Peyer's patch (tissue), 4 donors: ENCODE results near the gene ZNF408.
"Not testable (repeated sequence)": the region's sequence is repeated elsewhere in the genome, so short reads cannot be mapped to it uniquely, and the experiment has no call there.

ENCODE experiments used
- POLR2A ChIP-seq, 2 donors: fragments of 450-650 bp; IDR thresholded peaks; one replicate each; pipeline ENCODE4 v1.5.1; 2017; ENCODE audit warnings: antibody characterized with exemption in 2 of 2, mild to moderate bottlenecking in 2 of 2, moderate library complexity in 2 of 2
- TF ChIP-seq, protein P1 (sequence below), 6 experiments: fragments of 450-650 bp in 4 of 6; fragments of 200-600 bp in 2 of 6; sonication (generic) in 1 of 6; IDR thresholded peaks; one replicate each; pipeline ENCODE4 v1.5.1; 2017 to 2019; ENCODE audit warnings: antibody characterized with exemption in 6 of 6, mild to moderate bottlenecking in 3 of 6, moderate library complexity in 1 of 6

DNA sequence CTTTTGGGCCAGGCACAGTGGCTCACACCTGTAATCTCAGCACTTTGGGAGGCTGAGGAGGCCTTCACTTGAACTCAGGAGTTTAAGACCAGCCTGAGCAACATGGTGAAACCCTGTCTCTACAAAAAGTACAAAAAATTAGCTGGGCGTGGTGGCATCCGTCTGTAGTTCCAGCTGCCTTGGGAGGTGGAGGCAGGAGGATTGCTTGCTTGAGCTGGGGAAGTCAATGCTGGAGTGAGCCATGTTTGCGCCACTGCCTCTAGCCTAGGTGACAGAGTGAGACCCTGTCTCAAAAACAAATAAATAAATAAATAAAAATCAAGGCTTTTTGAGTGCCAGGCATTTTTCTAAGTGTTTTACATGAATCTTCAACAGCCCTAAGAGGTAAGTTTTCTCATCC lies 30.3 kb upstream of the ZNF408 start:
- TF ChIP-seq POLR2A (IDR thresholded peaks at IDR 0.05) = not testable (repeated sequence)
- TF ChIP-seq, protein P1, sequence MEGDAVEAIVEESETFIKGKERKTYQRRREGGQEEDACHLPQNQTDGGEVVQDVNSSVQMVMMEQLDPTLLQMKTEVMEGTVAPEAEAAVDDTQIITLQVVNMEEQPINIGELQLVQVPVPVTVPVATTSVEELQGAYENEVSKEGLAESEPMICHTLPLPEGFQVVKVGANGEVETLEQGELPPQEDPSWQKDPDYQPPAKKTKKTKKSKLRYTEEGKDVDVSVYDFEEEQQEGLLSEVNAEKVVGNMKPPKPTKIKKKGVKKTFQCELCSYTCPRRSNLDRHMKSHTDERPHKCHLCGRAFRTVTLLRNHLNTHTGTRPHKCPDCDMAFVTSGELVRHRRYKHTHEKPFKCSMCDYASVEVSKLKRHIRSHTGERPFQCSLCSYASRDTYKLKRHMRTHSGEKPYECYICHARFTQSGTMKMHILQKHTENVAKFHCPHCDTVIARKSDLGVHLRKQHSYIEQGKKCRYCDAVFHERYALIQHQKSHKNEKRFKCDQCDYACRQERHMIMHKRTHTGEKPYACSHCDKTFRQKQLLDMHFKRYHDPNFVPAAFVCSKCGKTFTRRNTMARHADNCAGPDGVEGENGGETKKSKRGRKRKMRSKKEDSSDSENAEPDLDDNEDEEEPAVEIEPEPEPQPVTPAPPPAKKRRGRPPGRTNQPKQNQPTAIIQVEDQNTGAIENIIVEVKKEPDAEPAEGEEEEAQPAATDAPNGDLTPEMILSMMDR (IDR thresholded peaks at IDR 0.05) = not testable (repeated sequence)
